ENCODE results near the gene RIN3.

Gene RIN3

GRCh38 chr14:92609955-92610354, 96.4 kb downstream of the RIN3 start:
- no peak overlapping the region for H3K4me3 Mint-ChIP-seq
- TF ChIP-seq, protein P1, sequence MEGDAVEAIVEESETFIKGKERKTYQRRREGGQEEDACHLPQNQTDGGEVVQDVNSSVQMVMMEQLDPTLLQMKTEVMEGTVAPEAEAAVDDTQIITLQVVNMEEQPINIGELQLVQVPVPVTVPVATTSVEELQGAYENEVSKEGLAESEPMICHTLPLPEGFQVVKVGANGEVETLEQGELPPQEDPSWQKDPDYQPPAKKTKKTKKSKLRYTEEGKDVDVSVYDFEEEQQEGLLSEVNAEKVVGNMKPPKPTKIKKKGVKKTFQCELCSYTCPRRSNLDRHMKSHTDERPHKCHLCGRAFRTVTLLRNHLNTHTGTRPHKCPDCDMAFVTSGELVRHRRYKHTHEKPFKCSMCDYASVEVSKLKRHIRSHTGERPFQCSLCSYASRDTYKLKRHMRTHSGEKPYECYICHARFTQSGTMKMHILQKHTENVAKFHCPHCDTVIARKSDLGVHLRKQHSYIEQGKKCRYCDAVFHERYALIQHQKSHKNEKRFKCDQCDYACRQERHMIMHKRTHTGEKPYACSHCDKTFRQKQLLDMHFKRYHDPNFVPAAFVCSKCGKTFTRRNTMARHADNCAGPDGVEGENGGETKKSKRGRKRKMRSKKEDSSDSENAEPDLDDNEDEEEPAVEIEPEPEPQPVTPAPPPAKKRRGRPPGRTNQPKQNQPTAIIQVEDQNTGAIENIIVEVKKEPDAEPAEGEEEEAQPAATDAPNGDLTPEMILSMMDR (IDR thresholded peaks at IDR 0.05; ENCODE audit: unreplicated experiment in 3 of 3) = no peak
- H3K27ac Mint-ChIP-seq = no peak overlapping the region
- H3K36me3 Mint-ChIP-seq (ENCODE audit: low read depth) = peaks cover 3% of the 10 kb centered on the region
- peaks cover 13% of the 10 kb centered on the region for H3K9me3 Mint-ChIP-seq
- H3K27me3 Mint-ChIP-seq (ENCODE audit: low read depth) = peaks cover 3% of the 10 kb centered on the region
- no peaks in the 10 kb centered on the region for H3K4me1 Mint-ChIP-seq

DNA sequence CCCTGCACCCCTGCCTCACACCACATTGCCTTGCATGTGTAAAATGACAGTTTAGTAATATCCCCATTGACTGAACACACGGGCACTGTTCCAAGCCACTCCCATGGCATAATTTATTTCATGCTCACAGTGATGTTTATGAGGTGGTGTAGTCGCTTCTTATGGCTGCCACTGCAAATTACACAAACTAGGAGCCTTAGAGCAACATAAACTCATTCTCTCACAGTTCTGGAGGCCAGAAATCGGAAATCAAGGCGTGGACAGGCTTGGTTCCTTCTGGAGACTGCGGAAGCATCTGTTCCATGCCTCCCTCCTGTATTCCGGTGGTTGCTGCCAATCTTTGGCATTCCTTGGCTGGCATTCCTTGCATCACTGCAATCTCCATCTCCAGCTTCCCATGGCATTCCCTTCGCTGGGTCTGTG, 97.3 kb downstream of the RIN3 start:
- TF ChIP-seq, protein P1 (IDR thresholded peaks at IDR 0.05; ENCODE audit: unreplicated experiment in 3 of 3) = no peak
- H3K4me1 Mint-ChIP-seq = no peaks in the 10 kb centered on the region
- H3K9me3 Mint-ChIP-seq = peaks cover 10% of the 10 kb centered on the region
- peaks cover 3% of the 10 kb centered on the region for H3K27me3 Mint-ChIP-seq (ENCODE audit: low read depth)
- H3K4me3 Mint-ChIP-seq = no peak overlapping the region
- H3K27ac Mint-ChIP-seq = no peak overlapping the region
- peaks cover 3% of the 10 kb centered on the region for H3K36me3 Mint-ChIP-seq (ENCODE audit: low read depth)

- Mint-ChIP-seq H3K4me1 (no peaks in the 10 kb centered on the region), H3K27ac (no peak overlapping the region), H3K9me3 (peaks cover 3% of the 10 kb centered on the region), H3K27me3 (ENCODE audit: low read depth) (peaks cover 3% of the 10 kb centered on the region), H3K36me3 (ENCODE audit: low read depth) (peaks cover 3% of the 10 kb centered on the region), H3K4me3 (no peak overlapping the region)
- TF ChIP-seq, protein P1 (IDR thresholded peaks at IDR 0.05; ENCODE audit: unreplicated experiment in 3 of 3) = peak; percentile 28 to 51 (median 36)
These were observed 99.6 kb downstream of the RIN3 start for GRCh38 chr14:92613008-92613658.

- Mint-ChIP-seq H3K36me3 (ENCODE audit: low read depth) (peaks cover 3% of the 10 kb centered on the region), H3K27me3 (ENCODE audit: low read depth) (peaks cover 3% of the 10 kb centered on the region), H3K27ac (no peak overlapping the region), H3K9me3 (peaks cover 3% of the 10 kb centered on the region), H3K4me3 (no peak overlapping the region), H3K4me1 (no peaks in the 10 kb centered on the region)
- TF ChIP-seq, protein P1 (IDR thresholded peaks at IDR 0.05; ENCODE audit: unreplicated experiment in 3 of 3) = no peak
These were observed 100.2 kb downstream of the RIN3 start for GRCh38 chr14:92613681-92614260.

GRCh38 chr14:92615451-92615850, 101.9 kb downstream of the RIN3 start:
- Mint-ChIP-seq H3K36me3 (ENCODE audit: low read depth) (peaks cover 3% of the 10 kb centered on the region), H3K4me1 (no peaks in the 10 kb centered on the region), H3K27me3 (ENCODE audit: low read depth) (no peaks in the 10 kb centered on the region), H3K4me3 (no peak overlapping the region), H3K9me3 (peaks cover 2% of the 10 kb centered on the region), H3K27ac (no peak overlapping the region)
- TF ChIP-seq, protein P1 (IDR thresholded peaks at IDR 0.05; ENCODE audit: unreplicated experiment in 3 of 3) = no peak

- Mint-ChIP-seq H3K36me3 (ENCODE audit: low read depth) (peaks cover 3% of the 10 kb centered on the region), H3K27ac (no peak overlapping the region), H3K27me3 (ENCODE audit: low read depth) (no peaks in the 10 kb centered on the region), H3K9me3 (peaks cover 3% of the 10 kb centered on the region), H3K4me1 (no peaks in the 10 kb centered on the region), H3K4me3 (no peak overlapping the region)
- TF ChIP-seq, protein P1 (IDR thresholded peaks at IDR 0.05; ENCODE audit: unreplicated experiment in 3 of 3) = no peak
These were observed 102.6 kb downstream of the RIN3 start for GRCh38 chr14:92616178-92616577.

Measured in nephron (organoid).